GM18867 (cell line): ENCODE measurements around the gene DPP4.
A peak's percentile ranks its signal among the peaks of the same experiment; 100 is the strongest.
"Not testable (repeated sequence)": the region's sequence is repeated elsewhere in the genome, so short reads cannot be mapped to it uniquely, and the experiment has no call there.

ENCODE experiments used
- ATAC-seq: cut with Tn5 transposase; IDR thresholded peaks from one replicate; pipeline ENCODE4 v1.9.1; 2021; ENCODE audit warnings: mild to moderate bottlenecking, moderate library complexity; ENCODE audit not compliant: unreplicated experiment

DPP4 gene

GRCh38 chr2:161992531-161992930 is 81.5 kb downstream of the DPP4 start:
- peak; percentile 94 for ATAC-seq

DNA sequence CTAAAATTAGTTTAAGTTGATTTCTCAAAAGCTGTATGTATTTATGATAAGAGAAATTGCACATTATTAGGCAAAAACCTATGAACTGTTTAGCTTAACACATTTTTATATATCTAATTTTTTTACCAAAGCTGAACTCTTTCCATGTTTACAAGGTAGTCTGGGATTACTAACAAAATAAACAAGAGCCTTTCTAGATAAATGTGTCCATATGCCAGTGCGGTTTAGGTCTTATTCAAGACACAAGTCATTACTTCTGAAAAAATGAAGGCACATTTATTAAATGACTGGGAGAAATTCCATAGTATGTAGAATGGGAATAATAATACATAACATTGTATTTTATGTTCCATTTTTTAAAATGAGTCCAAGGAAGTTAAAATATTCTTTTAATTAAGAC is 82.0 kb downstream of the DPP4 start:
- no peak for ATAC-seq

DNA sequence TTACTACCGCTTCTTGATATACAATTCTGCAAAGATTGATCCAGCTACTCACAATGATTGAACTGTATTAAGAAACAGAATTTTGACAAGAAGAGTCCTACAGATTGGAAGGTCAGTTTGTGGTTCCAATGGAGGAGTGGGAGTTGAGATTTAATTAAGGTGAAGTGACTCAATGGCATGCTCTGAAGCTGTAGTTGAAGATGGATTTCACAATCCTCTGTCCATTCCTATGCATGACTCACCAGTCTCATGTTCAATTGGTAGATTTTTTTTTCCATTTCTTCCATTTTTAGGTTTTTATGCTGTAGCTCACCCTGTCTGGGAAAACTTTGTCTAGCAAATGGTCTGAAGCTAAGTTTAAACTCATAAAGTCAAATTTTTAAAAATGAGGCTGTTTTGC is 83.3 kb downstream of the DPP4 start:
- ATAC-seq = no peak

GRCh38 chr2:161990036-161990435 is 84.0 kb downstream of the DPP4 start:
- ATAC-seq = no peak

- ATAC-seq = no peak
These were observed 85.4 kb downstream of the DPP4 start for GRCh38 chr2:161988589-161988988.

GRCh38 chr2:161987311-161987710 is 86.7 kb downstream of the DPP4 start:
- ATAC-seq = no peak

GRCh38 chr2:161983866-161984265 is 90.1 kb downstream of the DPP4 start:
- no peak for ATAC-seq

DNA sequence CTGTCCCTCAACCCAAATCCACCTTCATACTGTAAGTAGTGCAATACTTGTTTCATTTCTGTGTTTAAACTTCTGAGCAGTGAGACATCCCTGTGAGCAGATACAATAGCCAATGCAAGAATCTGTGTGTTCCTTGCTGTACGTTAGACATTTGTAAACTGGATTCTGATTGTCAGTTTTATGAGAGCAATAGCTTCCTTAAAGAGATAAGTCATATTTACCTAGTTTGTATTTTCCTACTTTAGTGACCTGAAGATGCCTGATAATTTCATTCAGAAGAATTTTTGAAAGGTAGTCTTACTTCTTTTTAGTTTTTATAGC is 90.7 kb downstream of the DPP4 start:
- no peak for ATAC-seq

- ATAC-seq = no peak
These were observed 91.3 kb downstream of the DPP4 start for GRCh38 chr2:161982548-161983330.

DNA sequence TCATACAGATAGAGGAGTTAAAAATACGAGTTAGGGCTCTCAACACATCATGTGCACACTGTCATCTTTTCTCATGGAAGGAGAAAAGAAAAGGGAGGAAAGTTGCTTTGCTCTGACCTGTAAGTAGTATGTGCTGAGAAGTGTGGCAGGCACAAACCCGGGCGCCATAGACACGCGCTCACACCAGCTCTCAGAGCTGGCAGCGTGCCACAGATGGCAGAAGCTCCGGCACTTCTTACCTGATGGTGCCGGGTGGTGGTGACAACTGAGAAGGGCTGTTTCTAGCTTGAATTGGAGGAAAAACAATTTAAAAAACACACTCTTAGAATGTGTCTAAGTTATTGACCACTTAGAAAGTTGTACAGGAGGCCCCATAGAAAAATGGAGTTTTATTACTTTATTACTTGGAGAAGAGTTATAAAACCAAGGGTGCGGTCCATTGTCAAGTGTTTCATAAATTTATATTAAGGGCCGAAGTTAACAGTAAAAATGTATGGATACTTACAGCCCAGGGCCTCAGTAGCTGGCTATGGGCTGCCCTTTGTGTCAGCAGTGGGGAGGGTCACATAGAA is 92.2 kb downstream of the DPP4 start:
- ATAC-seq = no peak

DNA sequence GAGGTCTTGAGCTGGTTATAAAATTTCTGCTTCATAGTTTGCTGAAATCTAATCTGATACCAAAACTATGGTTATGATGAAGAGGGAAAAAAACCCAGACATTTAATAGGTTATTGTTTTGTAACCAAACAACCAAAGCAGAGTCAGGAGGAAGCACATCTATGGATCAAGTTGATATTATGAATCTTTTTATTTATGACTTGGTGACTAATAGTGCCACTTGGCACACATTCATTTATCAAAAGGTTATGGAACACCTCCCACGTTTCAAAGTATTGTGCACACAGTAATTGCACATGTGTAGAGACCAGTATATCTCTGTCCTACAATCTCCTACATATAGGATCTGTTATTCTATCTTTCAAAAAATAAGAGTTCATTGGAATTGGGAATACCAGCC is 93.0 kb downstream of the DPP4 start:
- ATAC-seq = no peak

DNA sequence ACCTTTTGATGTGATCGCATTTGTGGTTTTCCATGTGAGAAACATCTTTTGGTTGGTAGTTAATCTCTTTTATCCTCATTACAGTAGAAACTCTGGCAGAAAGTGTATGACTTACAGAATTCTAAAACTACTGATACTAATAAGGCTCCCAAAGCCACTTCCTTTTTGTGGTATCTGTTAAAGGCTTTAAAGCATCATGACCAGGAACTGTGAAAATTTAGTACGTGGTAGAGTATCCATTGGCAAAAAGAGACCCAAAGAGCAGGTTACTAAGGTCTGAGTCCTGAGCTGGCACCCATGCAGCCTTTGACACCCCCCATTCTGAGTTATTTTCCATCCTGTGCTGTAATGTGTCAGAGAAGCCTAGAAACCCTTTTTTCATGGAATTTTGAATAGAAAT is 94.5 kb downstream of the DPP4 start:
- no peak for ATAC-seq

GRCh38 chr2:161977926-161978325 is 96.1 kb downstream of the DPP4 start:
- ATAC-seq = not testable (repeated sequence)

GRCh38 chr2:161976917-161977316 is 97.1 kb downstream of the DPP4 start:
- no peak for ATAC-seq

- ATAC-seq = no peak
These were observed 97.7 kb downstream of the DPP4 start for GRCh38 chr2:161976295-161976694.

DNA sequence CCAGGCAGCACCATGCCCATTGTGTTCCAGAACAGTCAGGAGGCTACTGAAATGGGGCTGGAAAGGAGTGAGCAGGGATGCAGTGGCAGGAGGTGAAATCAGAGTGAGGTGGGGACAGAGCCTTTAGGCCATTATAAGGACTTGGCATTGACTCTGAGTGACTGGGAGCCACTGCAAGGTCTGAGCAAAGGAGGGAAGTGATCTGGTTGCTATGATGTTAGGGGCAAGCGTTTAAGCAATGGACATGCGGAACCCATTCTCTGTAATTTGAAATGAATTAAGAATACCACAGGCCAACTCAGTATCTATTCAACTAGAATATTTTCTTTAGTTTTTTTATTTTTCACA is 98.2 kb downstream of the DPP4 start:
- ATAC-seq = no peak

DNA sequence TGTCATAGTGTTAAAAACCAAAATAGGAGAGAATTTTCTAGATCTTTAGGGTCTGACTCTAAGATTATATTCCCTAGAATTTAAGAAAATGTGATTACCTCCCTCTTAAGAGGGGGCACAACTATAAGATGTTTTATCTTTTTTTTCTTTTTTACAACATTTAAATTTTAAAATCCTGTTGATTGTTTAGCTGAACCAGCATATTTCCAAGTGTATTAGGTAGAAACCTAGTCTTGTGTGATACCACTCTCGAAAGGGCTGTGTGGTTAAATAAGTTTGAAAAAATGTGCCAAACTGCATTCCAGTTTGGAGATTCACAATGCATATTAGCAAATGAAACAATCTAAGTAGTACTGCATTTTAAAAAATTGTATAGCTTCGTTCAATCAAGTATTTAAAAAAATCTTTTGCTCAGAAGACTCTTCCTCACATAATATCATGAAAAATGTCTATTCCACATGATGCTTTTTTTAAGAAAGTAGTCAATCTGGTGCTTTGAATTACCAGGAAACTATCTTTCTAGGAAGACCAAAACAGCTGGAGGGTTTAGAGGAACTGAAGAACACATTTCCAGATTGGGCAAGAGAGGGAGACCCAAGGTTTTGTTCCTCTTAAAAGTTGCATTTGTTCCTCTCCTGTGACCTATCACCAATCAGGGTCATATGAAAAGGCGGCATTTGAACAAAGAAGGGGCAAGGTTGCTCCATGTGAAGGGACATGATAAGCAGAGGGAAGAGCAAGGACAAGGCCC is 98.8 kb downstream of the DPP4 start:
- ATAC-seq = no peak

- no peak for ATAC-seq
These were observed 99.6 kb downstream of the DPP4 start for GRCh38 chr2:161974461-161974860.

- ATAC-seq = no peak
These were observed 101.1 kb downstream of the DPP4 start for GRCh38 chr2:161972866-161973265.

GRCh38 chr2:161972232-161972631 is 101.8 kb downstream of the DPP4 start:
- no peak for ATAC-seq

DNA sequence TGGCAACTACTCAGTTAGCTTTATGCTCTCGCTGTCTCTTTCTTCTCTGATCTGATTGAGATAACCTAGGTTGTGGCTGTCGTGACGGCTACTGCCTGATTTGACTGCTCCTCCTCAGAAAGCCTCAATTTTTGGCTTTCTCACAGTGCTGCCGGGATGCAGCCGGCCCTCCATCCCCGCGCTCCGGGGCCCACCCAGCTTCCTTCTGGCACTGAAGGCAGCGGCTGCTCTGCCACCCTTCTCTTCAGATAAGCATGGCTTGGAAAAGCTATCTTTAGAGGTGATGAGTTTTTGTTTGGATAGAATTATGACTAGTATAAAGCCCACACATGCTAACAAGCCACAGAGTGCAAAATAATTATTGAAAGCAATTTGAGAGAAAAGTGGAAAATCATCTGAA is 102.5 kb downstream of the DPP4 start:
- no peak for ATAC-seq

GRCh38 chr2:161969159-161969558 is 104.9 kb downstream of the DPP4 start:
- no peak for ATAC-seq
